Activated CD8-positive, alpha-beta memory T cell treated with anti-CD3 and anti-CD28 coated beads for 24 hours (primary cell): Measurements from ENCODE around the gene UNC13D.
"Not testable (repeated sequence)": the region's sequence is repeated elsewhere in the genome, so short reads cannot be mapped to it uniquely, and the experiment has no call there.

ENCODE experiments used
- DNase-seq: peaks from one replicate; pipeline ENCODE4 v3.0.0-alpha.2; 2020

UNC13D gene

DNA sequence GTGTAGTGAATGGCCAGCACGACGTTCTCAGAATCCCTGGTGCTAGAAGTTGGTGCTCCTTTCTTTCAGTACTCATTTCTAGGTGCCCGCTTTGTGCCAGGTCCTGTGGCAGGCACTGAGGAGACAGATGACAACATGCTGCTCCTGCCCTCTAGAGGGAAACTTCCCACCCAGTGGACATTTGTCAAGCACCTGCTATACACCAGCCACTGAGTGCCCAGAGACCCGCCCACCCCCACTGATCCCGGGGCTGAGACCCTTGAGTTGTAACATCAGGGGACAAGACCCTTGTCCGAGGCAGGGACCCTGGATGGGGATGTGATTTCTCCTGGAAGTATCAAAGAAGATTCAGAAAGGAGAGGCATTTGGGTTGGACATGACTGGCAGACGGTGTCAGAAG, 25.1 kb downstream of the UNC13D start:
- DNase-seq: no peak

DNA sequence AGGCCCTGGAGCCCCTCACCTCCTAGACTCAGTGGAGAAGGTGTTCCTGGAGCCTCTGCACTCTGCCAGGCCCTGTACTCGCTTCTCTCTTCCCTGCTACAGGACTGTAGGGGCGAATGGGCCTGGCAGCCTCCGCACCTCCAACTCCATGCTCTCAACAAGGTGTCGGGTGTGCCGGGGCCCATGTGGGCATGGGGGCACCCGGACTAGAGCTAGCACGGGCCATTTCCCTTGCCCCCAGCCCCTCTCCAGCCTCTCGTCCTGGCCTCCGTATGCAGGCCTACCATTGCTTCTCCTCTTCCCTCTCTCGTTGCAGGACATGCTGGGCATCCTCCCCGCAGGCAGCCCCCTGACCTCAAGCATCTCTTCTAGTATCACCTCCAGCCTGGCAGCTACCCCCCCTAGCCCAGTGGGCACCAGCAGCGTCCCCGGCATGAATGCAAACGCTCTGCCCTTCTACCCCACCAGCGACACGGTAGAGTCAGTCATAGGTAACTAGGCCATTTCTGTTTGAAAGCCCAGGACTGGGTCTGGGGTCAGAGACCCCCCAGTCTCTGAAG, 25.8 kb downstream of the UNC13D start:
- DNase-seq: no peak

- DNase-seq: no peak
Observed at GRCh38 chr17:75817571-75817970, 26.6 kb downstream of the UNC13D start.

- DNase-seq: no peak
Observed at GRCh38 chr17:75816693-75817092, 27.5 kb downstream of the UNC13D start.

- no peak for DNase-seq
Observed at GRCh38 chr17:75815399-75815798, 28.8 kb downstream of the UNC13D start.

- no peak for DNase-seq
Observed at GRCh38 chr17:75814900-75815373, 29.3 kb downstream of the UNC13D start.

DNA sequence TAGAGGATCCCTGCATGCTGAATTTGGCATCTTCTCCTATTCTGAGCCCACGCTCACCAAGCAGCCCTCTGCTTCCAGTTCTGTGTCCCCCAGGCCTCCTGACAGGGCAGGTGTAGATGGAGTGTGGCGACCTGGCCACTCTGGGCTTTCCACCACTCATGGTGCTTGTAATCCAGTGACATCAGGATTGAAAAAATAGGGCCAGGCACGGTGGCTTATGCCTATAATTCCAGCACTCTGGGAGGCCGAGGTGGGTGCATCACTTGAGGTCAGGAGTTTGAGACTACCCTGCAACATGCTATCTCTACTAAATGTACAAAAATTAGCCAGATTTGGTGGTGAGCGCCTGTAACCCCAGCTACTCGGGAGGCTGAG, 30.2 kb downstream of the UNC13D start:
- no peak for DNase-seq

DNA sequence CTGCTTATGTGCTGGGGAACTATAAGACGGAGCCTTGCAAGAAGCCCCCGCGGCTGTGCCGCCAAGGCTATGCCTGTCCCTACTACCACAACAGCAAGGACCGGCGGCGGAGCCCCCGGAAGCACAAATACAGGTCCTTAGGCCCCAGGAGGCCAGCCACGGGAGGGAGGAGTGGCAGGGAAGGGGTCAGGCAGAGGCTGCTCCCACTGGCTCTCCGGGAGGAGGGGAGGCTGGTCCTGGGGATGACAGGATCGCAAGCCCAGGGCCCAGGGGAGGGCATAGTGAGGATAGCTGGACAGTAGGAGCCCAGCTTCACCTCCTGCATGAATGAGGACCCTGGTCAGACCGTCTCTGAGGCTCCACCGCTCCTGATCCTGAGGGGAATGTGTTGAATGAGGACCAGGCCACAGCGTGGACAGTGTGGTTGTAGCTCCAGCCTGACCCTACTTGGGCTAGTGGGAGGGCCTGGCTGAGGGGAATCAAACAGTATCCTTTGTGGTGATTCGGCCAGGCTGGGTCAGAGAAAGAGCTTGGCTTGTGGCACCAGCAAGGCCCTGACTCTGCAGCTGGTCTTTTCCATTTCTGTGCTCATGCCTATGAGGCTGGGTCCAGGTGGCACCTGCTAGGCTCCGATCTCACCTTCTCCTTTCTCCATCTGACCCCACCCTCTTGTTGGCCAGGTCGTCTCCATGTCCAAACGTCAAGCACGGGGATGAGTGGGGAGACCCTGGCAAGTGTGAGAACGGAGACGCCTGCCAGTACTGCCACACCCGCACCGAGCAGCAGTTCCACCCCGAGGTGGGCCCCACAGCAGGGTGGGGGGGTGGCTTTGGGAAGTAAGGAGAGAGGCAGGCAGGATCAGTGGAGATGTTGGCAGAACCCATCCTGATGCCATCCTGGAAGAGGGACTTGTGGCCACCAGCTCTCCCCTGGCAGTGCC, 30.9 kb downstream of the UNC13D start:
- DNase-seq: no peak

DNA sequence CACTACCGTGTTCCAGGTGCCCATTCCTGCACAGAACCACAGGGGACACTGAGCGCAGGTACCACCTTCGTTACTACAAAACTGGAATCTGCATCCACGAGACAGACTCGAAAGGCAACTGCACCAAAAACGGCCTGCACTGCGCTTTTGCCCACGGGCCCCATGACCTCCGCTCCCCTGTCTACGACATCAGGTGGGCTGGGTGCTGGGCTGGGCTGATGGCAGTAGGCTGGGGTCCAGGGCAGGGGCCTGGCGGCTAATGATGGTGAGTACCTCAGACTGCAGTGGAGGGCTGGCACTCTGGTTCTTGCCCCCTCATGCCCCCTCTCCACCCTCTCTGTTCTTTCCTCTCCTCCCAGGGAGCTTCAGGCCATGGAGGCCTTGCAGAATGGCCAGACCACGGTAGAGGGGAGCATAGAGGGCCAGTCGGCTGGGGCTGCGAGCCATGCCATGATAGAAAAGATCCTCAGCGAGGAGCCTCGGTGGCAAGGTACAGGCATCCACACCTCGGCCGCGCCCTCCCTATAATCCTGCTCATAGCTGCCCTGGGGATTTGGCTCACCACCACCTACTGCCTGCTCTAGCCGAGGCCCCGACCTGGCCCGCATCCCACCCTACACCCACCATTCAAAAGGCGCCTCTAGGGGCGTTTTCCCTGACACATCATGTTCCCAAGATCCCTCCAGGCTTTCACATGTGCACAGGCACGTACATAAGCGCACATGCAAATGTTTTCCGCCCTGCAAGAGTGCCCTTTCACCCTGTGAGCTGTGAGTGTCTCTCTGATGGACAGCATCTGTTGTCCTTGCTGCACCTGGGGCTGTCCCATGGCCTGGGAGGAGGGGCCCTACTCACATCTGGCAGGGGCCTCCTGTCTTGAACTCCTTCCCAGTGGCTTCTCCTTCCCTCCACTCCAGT, 31.8 kb downstream of the UNC13D start:
- no peak for DNase-seq

DNA sequence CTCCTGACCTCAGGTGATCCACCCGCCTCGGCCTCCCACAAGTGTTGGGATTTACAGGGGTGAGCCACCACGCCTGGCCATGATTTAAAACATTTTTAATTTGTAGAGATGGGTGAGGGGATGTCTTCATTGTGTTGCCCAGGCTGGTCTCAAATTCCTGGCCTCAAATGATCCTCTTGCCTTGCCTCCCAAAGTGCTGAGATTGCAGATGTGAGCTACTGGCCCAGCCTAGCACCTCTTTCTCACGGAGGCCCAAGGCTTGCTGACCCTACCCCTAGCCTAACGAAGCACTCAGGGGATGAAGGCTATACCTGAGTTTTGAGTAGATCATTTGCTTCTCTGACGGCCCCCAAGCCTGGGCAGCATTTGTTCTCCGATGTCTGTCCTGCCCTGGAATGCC, 33.0 kb downstream of the UNC13D start:
- DNase-seq: no peak

GRCh38 chr17:75810756-75811155, 33.4 kb downstream of the UNC13D start:
- DNase-seq: not testable (repeated sequence)

DNA sequence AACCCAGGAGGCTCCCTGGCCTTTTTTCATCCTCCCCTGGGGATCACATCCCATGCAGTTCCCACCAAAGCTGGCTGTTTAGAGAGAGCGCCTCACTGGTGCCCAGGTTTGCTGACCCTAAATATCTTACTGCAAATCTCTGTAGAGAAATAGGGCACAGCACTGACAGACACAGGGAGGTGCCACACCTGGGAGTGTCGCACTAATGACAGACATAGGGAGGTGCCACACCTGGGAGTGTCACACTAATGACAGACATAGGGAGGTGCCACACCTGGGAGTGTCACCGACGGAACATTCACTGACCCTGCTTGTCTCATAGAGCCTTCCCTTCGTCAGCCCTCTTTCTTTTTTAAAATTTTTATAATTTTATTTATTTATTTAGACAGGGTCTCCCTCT, 34.0 kb downstream of the UNC13D start:
- no peak for DNase-seq

- no peak for DNase-seq
Observed at GRCh38 chr17:75809631-75810111, 34.5 kb downstream of the UNC13D start.

DNA sequence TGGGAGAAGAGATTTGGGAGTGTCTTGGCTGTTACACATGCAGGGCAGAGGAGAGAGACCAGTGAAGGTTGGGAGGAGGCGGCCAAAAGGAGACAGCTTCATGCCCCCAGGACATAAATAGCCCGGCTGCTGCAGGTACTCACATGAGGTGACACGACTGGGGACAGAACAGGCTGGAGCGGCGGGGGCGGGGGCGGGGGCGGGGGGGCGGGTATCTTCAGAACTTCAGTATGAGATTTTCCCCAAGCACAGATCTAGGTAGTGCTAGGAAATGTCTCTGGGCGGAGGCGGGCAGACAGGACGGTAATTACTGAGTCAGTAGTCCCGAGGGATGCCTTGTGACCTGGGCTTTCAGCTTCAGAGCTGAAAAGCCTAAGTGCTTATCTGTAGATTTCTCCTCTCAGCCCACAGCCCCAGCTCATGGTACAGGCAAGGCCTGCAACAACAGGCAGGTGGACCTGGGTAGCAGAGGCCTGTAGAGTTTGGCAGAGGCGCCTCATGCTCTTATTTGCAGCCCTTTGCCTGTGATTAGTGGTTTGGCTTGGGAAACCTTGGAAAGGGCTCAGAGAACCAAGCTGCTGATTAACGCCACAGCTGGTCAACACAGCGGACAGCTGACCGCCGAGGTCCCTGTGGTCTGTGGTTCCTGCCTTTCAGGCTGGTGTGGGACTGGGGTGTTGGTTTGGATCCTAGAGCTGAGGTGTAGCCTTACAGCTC, 35.1 kb downstream of the UNC13D start:
- no peak for DNase-seq

GRCh38 chr17:75808549-75808904, 35.7 kb downstream of the UNC13D start:
- no peak for DNase-seq

- no peak for DNase-seq
Observed at GRCh38 chr17:75807861-75808260, 36.3 kb downstream of the UNC13D start.

DNA sequence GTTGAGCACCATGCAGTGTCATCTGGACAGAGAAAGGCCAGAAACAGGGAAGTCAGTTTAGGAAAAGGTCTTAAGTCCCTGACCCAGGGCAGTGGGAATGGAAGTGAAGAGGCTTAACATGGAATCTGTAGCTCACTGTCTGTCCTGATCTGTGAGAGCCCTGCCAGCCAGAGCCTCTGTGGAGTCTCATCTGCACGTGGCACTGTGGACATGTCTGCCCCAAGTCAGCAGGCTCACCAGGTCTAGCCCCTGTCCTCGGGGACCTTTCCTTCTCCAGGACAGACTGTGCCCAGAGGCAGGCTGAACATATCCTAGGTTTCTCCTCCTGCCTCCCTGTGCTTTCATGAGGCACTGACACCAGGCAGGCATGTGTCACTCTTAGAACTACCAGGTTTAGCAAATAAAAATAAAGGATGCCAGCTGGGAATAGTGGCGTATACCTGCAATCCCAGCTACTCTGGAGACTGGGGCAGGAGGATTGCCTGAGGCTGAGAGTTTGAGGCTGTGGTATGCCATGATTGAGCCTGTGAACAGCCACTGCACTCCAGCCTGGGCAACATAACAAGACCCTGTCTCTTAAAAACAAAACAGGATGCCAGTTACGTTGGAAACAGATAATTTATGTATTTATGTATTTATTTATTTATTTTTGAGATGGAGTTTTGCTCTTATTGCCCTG, 37.2 kb downstream of the UNC13D start:
- DNase-seq: no peak

GRCh38 chr17:75803883-75804282, 40.3 kb downstream of the UNC13D start:
- DNase-seq: no peak

GRCh38 chr17:75799402-75799801, 44.8 kb downstream of the UNC13D start:
- DNase-seq: no peak

GRCh38 chr17:75795820-75796607, 48.2 kb downstream of the UNC13D start:
- DNase-seq: no peak

DNA sequence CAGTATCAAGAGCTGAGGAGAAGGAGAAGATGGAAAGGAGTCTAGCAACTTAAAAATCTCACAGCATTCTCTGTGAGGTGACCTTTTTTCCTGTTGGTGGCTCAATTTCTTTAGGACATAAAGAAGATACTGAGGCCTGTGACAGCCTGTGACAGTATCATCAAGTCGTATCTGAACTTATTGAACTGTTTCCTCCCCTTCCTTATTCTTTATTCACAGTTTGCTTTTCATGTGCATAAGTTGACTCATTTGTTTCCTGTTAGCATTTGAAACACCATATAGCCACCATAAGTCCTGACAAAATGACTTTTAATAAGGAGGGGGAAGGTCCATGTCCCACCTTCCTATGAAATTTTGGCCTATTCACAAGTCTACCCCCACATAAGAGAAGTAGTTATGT, 50.7 kb downstream of the UNC13D start:
- no peak for DNase-seq
